GM19455 (cell line): ENCODE data around the gene TNF.

Experiments used
- ATAC-seq: cut with Tn5 transposase; IDR thresholded peaks from one replicate; pipeline ENCODE4 v1.9.1; 2021; ENCODE audit not compliant: unreplicated experiment

TNF gene

DNA sequence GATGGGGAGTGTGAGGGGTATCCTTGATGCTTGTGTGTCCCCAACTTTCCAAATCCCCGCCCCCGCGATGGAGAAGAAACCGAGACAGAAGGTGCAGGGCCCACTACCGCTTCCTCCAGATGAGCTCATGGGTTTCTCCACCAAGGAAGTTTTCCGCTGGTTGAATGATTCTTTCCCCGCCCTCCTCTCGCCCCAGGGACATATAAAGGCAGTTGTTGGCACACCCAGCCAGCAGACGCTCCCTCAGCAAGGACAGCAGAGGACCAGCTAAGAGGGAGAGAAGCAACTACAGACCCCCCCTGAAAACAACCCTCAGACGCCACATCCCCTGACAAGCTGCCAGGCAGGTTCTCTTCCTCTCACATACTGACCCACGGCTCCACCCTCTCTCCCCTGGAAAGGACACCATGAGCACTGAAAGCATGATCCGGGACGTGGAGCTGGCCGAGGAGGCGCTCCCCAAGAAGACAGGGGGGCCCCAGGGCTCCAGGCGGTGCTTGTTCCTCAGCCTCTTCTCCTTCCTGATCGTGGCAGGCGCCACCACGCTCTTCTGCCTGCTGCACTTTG lies at the start of gene TNF:
TSS of gene TNF (plus strand) at position 231 of the 567 bp plus-strand sequence. CDS start at position 408, 177 bp downstream.
- no peak for ATAC-seq

DNA sequence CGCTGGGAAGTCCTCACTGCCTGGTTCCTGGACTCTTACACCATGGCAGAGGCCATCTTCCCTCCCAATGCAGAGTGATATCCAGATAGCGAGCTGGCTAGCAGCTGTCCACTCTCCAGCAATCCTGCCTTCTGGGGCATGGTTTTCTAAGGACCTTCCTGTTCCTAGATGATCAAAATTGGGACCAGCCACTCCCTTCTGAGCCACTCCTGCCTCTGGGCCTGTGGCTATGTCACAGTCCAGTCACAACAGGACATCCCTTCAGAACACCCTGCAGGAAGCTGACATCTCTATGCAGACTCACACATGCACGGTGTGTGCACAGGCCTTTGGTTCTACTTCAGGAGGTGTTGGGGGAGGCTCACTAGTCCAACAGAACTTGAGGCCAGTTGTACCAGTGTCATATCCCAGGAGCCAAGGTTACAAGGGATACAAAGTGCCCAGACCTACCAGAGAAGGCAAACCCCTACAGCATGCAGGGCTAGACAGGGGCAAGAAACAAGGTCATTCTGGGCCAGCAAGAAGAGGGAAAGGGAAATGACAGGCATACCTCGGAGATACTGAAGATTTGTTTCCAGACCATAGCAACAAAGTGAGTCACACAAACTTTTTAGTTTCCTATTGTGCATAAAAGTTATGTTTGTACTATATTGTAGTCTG lies 49.3 kb upstream of the TNF start:
- ATAC-seq = no peak

DNA sequence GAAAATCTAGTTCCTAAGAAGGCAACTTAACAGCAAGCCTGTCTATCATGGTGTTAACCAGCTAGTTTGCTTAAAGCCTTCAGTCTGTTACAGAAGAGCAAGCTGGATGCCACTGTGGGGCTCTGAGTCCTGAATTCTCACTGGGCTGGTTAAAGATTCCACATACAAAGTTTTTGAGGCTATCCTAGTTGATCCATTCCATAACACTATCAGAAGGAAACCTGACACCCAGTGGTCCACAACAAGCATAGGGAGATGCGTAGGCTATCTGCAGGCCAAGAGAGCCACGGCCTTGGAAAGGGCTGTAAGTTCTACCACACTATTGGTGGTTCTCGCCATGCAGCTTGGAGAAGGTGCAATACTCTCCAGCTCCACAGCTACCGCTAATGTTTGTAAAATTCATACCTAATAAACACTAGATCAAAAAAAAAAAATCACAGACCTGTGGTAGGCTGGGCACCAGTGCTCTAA lies 47.0 kb upstream of the TNF start:
- no peak for ATAC-seq

DNA sequence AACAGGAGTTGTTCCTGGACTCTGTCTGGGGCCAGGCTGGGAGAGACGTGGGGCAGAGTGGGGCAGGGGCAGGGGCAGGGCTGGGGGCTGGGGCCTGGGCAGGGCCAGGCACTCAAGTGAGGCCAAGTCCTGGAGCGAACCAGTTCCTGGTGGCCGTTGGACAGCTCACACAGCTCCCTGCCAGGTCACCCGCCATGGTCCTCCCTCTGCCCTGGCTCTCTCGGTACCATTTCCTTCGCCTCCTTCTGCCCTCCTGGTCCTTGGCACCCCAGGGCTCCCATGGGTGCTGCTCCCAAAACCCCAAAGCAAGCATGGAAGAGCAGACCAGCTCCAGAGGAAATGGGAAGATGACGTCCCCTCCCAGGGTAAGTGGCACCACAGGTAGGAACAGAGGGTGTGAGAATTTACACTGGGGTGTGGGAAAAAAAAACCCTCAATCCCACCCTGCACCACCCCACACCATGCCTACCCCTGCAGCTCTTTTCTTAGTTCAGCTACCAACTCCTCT lies 46.5 kb upstream of the TNF start, which contains the start of gene MCCD1:
TSS of gene MCCD1 (plus strand) at position 142 of the 508 bp plus-strand sequence. CDS start at position 195, 53 bp downstream.
- ATAC-seq = no peak

DNA sequence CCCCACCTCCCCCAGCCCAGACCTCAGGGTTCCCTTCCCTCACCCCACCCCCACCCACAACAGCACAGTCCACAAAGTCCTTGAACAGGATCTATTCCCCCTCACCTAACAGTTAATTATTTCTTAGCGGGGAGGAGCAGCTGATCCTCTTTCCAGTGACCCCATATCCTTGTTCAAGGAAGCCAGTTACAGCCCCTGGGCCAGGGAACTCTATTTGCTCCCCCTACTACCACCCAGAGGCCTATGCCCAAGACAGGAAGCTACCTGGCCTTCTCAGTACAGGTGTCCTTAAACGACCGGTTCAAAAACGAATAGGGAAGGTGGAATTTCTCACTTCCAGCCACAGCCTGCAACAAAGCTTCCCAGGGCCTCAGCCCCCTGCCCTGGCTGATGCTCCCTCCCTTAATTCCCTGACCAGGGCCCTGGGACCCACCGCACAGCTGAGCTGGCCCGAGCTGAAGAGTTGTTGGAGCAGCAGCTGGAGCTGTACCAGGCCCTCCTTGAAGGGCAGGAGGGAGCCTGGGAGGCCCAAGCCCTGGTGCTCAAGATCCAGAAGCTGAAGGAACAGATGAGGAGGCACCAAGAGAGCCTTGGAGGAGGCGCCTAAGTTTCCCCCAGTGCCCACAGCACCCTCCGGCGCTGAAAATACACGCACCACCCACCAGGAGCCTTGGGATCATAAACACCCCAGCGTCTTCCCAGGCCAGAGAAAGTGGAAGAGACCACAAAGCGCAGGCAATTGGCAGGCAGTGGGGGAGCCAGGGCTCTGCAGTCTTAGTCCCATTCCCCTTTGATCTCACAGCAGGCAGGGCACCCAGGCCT lies 45.8 kb upstream of the TNF start:
- ATAC-seq = no peak

DNA sequence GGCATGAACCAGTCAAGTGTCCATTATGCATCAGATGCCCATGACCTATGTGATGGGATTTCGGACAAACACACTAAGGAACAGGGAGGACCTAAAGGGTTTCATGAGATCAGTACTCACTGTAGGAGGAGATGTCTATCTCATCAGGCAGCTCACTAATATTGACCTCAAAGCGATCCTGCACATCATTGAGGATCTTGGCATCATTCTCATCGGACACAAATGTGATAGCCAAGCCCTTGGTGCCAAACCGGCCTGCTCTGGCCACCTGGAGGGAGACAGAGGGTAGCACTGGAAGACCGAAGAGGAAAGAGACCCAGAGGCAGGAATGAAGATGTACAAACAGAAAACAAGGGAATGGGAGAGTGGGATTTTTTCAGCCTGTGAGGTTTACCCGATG lies 44.7 kb upstream of the TNF start:
- ATAC-seq = no peak

DNA sequence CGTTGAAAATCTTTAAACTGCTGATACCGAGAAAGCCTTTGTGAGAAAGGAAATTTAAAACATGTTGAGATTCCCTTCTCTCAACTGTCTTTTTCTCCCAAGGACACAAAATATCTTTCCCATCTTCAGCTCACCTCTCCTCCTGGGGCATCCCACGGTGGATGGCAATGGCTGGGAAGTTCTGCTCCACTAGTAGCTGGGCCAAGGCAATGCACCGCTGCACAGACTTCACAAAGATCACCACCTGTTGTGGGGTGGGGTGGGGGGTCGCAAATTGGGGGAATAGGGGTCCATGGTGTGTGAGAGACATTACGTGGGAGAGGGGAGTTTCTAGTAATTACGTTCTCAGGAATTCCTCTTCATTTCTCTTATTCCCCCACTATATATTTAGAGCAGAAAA lies 44.2 kb upstream of the TNF start:
- ATAC-seq = no peak

DNA sequence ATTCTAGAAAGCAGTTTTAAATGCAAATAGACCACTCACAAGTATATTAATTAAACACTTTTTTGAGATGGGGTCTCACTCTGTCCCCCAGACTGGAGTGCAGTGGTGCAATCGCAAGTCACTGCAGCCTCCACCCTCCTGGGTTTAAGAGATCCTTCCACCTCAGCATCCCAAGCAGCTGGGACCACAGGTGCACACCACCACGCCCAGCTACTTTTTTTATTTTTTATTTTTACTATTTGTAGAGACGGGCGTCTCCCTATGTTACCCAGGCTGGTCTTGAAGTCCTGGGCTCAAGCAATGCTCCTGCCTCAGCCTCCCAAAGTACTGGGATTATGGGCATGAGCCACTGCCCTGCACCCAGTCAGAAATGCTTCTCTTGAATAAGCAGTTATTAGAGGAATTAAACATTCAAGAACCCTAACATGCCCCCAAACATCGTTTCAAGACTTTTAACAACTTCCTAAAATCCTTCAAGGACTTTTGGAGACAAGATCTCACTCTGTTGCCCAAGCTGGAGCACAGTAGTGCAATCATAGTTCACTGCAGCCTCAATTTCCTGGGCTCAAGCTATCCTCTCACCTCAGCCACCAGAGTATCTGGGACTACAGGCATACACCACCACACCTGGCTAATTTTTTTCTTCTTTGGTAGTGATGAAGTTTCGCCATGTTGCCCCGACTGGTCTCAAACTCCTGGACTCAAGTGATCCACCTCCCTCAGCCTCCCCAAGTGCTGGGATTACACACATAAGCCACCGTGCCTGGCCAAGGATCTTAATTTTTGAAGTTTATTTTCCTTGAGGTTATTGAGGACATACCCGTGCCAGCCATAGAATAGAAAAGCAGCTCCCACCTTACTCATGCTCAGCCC lies 43.4 kb upstream of the TNF start:
- no peak for ATAC-seq

DNA sequence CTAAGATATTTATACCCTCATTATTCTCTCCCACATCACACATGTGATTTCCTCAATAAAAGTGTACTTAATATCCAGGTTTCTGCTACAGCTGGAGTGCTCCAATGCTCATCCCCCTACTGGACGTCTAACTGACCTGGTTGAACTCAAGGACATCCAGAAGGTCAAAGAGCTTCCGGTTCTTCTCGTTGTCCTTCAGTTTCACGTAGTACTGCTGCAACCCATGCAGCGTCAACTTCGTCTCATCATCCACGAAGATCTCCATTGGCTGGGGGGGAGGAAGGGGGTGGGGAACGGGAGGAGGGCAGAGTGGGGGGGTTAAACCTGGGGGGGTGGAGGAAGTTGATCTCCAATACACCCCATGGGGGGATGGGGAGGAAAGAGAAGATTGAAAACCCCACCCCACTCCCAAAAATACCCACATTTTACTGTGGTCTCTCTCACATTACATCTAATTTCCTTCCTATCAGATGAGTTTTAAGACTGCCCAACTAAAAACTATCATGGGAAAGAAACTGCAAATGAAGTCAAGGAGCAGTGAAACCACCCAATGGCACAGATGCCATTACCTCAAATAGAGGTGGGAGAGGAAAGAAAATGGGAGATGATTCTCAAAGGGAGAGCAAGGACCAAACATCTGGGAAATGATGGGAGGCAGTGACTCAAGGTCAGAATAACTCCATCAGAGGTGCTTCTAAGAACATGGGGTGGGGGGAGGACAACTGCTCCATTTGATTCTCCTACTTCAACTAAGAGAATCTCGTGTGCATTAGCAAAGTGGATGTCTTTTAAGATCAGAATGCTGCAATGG lies 42.5 kb upstream of the TNF start:
- no peak for ATAC-seq

DNA sequence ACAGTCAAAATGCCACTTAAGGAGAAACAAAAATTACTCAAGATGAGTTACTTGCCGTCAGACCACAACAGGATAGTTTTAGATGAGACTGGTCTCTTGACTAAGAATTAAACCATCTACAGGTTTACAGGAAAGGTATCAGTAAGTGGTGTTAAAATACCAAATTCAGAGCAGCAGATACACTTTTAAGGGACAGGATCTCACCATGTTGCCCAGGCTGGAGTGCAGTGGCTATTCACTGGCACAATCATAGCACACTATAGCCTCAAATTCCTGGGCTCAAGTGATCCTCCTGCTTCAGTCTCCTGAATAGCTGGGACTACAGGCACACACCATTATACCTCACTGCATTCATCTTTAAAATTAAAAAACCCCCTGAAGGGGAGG lies 41.9 kb upstream of the TNF start:
- no peak for ATAC-seq

DNA sequence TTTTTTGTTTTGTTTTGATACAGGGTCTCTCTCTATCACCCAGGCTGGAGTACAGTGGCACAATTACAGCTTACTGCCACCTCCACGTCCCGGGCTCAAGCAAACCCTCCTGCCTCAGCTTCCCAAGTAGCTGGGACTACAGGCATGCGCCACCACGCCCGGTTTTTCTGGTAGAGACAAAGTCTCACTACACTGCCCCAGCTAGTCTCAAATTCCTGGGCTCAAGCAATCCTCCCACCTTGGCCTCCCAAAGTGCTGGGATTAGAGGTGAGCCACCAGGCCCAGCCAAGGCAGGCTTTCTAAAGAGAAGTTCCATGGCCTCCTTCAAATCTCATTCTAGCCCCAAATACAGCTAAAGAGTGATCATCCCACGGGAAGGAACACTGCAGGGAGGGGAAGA lies 41.4 kb upstream of the TNF start:
- ATAC-seq = no peak

DNA sequence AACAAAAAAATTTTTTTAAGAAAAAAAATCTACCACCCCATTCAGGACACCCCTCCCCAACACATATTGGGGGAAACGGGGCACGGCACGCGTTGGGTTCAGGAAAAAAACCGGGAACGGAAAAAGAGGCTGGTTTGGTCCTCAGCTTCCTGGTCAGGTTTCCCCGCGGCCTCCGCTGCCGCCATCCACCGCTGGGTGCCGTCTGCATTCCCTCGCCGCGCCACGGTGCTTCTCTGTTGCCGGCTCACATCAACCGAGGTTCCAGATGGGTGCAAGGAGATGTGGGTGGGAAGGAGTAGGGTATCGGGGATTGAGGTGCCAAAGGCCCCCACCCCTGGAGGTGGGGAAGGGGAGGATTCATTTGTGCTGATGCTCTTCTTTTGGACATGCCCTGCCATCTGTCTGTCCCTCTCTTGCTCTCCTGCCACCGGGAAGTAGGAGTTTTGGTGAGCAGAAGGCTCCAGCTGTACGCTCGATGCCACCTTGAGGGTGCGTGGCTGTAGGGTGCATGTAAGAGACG lies 40.8 kb upstream of the TNF start:
- no peak for ATAC-seq

DNA sequence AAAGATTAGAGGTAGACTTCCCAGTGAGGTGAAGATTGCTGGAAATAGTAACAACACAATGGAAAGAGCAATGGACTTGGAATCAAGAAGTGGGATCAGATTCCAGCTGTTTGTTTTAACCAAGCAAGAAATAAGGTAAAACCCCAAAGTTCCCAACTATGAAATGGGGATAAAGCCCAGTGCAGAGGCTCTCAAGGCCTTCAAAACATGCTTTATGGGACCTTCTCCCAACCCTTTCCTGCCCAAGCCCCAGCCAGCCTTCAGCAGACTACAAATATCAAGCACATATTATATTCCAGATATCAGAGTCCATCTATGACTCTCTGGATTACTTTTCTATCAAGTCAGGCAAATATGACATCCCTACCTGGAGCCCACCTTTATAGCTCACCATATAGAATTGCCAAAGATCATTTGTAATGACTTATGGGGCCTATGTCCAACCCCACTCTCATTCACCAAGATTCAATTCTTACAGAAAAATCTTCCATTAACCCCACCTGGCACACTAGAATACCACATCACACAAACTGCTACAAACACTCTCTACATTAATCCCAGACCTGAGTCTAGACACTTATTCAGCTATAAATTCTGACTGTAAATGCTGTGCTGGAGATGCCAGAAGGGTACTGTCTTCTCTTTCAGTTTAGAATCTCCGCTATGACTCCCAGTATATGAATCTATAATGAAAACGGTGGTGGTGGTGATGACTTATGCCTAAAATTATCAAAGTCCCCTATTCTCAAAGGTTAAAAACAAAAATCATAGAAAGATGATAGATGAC lies 39.6 kb upstream of the TNF start:
- ATAC-seq = no peak

DNA sequence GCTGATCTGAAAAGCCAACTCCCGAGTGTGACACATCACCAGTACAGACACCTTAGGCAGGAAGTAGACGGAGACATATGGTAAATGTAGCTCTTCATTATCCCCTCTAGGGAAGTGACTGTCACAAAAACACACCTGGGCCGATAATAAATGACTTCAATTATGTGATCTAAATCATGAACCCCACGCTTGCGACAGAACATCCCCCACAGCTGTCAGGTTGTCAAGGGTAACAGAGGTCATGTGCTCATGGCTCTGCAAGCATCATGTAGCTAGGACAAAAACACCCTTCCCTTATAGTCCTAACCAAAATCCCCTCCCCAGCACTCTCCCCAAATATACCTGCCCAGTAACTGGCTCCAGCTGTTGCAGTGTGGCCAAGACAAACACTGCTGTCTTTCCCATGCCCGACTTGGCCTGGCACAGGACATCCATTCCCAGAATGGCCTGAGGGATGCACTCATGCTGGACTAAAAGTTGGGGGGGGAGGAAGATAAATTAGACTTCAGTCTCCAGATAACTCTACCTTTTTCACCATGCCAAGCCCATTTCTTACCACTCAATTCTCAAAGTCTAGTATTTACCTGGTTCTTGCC lies 36.5 kb upstream of the TNF start:
- ATAC-seq = no peak

DNA sequence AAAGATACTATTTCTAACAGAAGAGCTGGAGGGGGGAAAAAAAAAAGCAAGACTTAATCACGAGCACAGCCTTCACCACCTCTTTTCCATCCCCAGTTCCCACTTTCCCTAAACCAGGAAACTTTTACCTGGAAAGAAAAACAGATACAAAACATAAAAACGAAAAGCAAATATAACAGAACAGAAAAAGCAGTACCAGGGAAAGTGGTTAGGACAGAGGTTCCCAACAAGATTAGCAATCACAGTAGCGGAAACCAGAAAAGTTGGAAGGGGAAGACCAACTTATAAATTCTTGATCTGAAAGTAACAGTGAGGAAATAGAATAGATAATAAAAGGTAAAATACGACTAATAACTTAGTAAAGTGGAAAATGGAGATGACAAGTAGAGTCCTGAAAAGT lies 34.7 kb upstream of the TNF start:
- no peak for ATAC-seq

DNA sequence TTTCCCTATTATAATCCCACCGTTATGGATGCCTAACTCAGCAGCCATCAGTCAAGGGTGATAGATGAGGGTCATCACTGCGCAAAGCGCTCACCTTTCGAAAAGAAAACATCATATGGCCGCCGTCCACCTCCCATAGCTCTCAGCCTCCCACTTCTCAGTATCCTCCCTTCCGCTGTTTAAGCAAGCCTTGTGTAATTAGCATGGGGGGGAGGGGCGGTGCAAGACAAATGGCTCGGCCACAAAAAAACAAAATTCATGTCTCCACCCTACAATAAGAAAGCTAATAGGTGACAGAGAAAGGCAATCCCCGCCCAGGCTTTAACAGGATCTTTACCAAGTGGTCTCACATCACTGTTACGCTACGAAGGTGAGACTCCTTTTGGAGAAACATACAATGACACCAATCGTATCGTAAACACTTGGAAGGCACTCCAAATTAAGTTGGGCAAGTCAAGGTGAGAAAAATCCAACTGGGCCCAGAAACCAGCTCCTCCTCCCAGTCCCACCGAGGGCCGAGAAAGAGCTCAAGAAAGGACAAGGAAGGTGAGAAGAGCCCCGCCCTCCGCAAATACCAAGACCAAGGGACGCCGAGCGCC lies 34.2 kb upstream of the TNF start:
- no peak for ATAC-seq

DNA sequence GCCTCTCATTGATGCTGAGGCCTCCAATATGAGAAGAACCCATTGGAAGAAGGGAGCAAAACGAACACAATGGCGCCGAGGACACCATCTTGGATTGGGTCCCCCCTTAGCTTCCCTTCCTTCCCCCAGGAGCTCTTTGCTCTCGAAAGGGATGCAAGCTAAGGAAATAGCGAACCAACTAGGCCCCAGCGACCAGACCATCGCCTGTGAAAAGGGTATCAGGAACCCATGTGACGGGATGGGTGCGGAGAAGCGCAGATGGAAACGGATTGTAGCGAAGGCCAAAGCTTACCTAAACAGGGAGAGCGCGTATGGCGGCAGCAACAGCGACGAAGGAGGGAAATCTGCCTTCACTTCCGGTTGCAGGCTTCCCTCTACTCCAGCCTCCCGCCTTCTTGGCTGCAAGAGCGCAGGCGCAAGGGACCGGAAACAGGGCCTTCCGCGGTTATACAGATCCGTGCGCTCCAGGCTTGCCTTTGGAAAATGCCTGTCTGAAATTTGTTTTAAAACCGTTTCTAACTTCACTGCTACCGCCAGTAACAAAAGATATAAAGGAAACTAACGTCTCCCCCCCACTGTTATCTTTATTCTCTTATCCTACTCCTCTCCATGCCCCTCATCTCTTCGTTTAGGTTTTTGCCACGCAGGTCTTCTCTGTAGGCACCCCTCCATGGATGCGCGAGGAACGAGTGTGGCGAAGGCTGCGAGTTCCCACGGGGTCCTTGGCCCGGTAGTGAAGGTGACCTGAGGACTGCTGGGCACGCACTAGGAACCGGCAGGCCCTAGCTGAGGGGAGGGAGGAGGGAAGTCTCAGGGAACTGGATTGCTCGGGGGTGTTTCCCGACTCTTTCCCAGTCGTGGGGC lies 33.5 kb upstream of the TNF start, which contains the start of gene DDX39B:
TSS of gene DDX39B (minus strand) at position 346 of the 864 bp plus-strand sequence. CDS start 1,471 bp downstream, outside the sequence.
- ATAC-seq = peak; percentile 70
